ENCODE results near the gene CACNA1S. TPM values are rescaled to one million over a fixed set of nuclear protein-coding genes. Genes with fewer than 3 reads are reported as not detected.

Gene CACNA1S
- total RNA-seq, 1 donor from 2014 or later: 0.08 TPM

DNA sequence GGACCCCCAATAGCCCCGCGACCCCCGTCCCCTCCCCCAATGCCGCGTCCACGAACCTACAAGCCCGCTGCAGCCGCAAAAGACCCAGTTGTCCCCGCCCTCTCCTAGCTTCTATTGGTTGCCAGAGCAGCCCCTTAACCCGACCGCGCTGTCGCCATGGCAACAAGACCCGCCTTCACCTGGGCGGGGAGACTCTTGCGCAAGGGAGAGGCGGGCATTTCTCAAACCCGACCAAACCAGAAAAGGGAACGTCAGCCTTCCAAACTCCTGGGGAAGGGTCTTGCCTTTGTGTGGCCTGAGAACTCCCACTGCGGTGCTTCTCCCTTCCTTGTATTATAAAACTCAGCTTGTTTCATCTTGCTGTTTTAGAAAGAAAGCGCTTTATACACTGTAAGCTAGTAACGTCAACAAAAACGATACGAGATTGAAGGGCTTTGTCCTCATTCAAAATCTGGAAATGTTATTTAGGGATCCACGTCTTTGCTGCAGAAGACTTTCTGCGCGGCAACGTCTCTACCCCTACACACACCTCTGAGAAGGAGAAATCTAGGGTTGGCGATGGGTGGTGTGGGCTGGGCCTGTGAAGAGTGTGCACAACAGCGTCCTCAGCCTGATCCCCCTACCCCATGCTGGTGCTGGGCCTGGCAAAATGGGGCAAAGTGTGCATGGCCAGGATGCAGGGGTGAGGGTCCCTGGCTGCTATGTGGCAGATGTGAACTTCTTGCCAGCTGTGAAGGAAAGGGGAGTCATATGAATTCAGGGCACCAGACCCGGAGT, 42.4 kb upstream of the CACNA1S start, which contains the start of gene TMEM9:
TMEM9 (minus strand) TSS at position 86 of the 777 bp plus-strand sequence. CDS start 551 bp downstream, outside the sequence.
- H3K4me1 Mint-ChIP-seq (ENCODE audit: unreplicated experiment): peaks cover 5% of the 10 kb centered on the region
- no peak for TF ChIP-seq CTCF (IDR thresholded peaks at IDR 0.05; ENCODE audit: unreplicated experiment)
- peaks cover 8% of the 10 kb centered on the region for H3K27me3 Mint-ChIP-seq (ENCODE audit: unreplicated experiment)
- H3K36me3 Mint-ChIP-seq (ENCODE audit: low read depth, unreplicated experiment): peaks cover 14% of the 10 kb centered on the region
- H3K9me3 Mint-ChIP-seq (ENCODE audit: unreplicated experiment): no peaks in the 10 kb centered on the region
- H3K27ac Mint-ChIP-seq (ENCODE audit: unreplicated experiment): peak within 1 kb of the TSS; percentile 96
- H3K4me3 Mint-ChIP-seq (ENCODE audit: unreplicated experiment): peak within 1 kb of the TSS; percentile 93
- peak; percentile 99 for DNase-seq (ENCODE audit: low spot score)

DNA sequence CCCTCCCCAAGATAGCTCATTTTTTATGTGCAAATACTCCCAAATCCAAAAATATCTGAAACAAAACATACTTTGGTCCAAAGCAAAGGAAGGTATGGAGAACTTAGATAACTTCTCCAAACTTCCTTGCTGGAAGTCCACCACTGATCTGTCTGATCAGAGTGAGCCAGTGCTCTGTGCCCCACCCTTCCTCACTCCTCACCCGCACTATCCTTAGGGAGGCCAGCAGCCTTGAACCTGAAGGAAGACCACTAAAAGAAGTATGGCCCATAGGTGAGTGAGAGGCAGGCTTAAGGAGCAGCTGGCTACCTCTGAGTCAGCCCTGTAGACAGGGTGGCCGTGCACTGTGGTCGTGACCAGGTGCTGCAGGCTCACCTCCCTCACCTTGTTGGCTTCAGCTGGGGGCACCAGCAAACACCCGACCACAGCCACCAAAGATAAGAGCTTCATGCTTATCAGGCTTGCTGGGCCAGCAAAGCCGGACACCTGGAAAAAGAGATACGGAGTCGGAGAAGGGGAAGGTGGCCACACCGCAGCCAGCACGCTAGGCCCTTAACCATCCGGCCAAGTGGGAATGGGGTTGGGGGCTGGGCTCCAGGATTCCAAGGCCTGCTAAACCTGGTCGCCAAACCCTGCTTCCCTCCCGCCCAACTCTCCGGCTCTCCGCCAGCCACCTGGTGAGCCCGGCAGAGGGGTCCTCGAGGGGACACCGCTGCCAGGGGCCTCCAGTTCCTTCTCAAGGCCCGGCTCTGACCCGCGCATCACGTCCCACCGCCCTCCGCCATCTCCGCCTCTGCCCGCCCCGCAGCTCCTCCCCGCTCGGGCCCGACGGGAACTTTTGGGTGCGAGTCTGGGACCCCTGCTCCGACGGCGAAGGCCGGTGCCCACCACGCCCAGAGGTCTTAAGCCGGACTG, 41.5 kb upstream of the CACNA1S start:
- Mint-ChIP-seq H3K36me3 (ENCODE audit: low read depth, unreplicated experiment) (peaks cover 20% of the 10 kb centered on the region), H3K4me3 (ENCODE audit: unreplicated experiment) (peak overlapping the region; percentile 93), H3K4me1 (ENCODE audit: unreplicated experiment) (peaks cover 5% of the 10 kb centered on the region), H3K27ac (ENCODE audit: unreplicated experiment) (peak overlapping the region; percentile 96), H3K9me3 (ENCODE audit: unreplicated experiment) (no peaks in the 10 kb centered on the region), H3K27me3 (ENCODE audit: unreplicated experiment) (peaks cover 7% of the 10 kb centered on the region)
- DNase-seq (ENCODE audit: low spot score): no peak
- no peak for TF ChIP-seq CTCF (IDR thresholded peaks at IDR 0.05; ENCODE audit: unreplicated experiment)

GRCh38 chr1:201149400-201149799, 37.2 kb upstream of the CACNA1S start:
- Mint-ChIP-seq H3K36me3 (ENCODE audit: low read depth, unreplicated experiment) (peaks cover 44% of the 10 kb centered on the region), H3K27me3 (ENCODE audit: unreplicated experiment) (peaks cover 5% of the 10 kb centered on the region), H3K9me3 (ENCODE audit: unreplicated experiment) (no peaks in the 10 kb centered on the region), H3K4me1 (ENCODE audit: unreplicated experiment) (peaks cover 3% of the 10 kb centered on the region), H3K27ac (ENCODE audit: unreplicated experiment) (no peak overlapping the region), H3K4me3 (ENCODE audit: unreplicated experiment) (no peak overlapping the region)
- peak; percentile 32 for TF ChIP-seq CTCF (IDR thresholded peaks at IDR 0.05; ENCODE audit: unreplicated experiment)
- DNase-seq (ENCODE audit: low spot score): no peak

DNA sequence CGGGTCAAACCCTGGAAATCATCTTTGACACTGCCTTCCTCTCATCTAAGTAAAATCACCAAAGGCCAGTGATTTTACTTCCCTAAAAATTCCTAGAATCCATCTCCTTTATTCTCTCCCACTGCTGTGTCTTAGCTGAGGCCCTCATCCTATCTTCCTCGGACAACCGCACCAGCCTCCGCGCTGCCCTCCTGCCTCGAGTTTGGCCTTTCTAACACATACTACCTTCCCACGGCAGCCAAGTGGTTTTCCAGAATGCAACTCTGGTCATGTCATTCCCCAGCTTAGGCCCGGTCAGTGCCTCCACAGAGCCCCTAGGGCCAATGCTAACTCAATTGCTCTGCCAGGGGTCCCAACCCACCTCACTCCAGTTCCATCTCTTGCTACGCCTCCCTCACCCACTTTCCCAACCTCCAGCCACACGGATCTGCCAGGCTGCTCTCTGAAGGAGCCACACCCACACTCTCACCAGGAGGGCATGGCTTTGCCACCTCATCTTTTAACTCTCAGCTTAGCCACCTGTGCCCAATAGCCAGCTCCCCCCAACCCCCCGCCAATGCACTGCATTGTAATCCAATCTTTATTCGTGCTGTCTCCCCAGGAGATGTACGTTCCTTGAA, 35.3 kb upstream of the CACNA1S start:
- DNase-seq (ENCODE audit: low spot score): no peak
- Mint-ChIP-seq H3K4me3 (ENCODE audit: unreplicated experiment) (peak overlapping the region; percentile 48), H3K36me3 (ENCODE audit: low read depth, unreplicated experiment) (peaks cover 62% of the 10 kb centered on the region), H3K4me1 (ENCODE audit: unreplicated experiment) (peaks cover 1% of the 10 kb centered on the region), H3K27me3 (ENCODE audit: unreplicated experiment) (peaks cover 8% of the 10 kb centered on the region), H3K27ac (ENCODE audit: unreplicated experiment) (no peak overlapping the region), H3K9me3 (ENCODE audit: unreplicated experiment) (no peaks in the 10 kb centered on the region)
- no peak for TF ChIP-seq CTCF (IDR thresholded peaks at IDR 0.05; ENCODE audit: unreplicated experiment)
